ENCODE data around the gene NTRK2.

The NTRK2 gene

GRCh38 chr9:85016384-85017006 lies 347.0 kb downstream of the NTRK2 start:
- DNase-seq (ENCODE audit: low read depth in 2 of 2), result no peak

DNA sequence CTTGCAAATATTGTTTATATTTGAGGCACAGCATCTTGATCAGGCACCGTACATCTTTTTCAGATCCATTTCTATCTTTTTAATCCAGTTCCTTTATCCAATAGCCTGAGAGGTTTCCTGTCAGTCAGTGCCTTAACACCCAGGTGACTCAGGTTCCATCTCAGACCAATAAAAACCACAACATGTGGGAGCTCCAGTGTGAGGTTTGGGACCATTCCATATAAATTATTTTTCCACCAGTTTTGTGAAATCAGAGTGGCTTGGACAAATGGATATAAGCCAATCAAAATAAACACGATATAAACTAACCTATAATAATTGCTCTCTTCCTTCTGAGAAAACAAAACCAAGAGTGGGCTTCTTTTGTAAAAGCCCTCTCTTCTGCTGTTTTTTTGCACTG lies 351.3 kb downstream of the NTRK2 start:
- no peak for DNase-seq (ENCODE audit: low read depth in 2 of 2)

DNA sequence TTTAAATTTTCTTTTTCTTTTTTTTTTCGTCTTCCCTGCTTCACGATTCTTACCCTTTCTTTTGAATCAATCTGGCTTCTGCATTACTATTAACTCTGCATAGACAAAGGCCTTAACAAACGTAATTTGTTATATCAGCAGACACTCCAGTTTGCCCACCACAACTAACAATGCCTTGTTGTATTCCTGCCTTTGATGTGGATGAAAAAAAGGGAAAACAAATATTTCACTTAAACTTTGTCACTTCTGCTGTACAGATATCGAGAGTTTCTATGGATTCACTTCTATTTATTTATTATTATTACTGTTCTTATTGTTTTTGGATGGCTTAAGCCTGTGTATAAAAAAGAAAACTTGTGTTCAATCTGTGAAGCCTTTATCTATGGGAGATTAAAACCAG lies 352.2 kb downstream of the NTRK2 start:
- no peak for DNase-seq (ENCODE audit: low read depth in 2 of 2)

DNA sequence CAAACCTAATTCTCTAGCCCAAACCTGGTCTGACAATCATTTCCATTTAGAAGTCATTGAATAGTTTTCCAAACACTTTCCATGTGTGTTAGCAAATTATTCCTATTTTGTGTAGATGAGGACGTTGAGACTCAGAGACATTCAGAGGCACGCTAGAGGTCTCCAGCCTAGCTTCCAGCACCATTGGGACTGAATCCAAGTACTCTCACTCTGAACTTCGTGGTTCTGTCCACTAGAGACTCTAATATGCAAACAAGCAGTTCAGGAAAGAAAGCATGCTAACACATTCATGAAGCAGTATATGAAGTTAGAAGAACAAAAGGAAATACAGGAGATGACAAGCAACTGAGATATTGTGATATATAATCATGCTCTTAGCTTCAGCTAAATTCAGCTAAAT lies 354.8 kb downstream of the NTRK2 start:
- DNase-seq (ENCODE audit: low read depth in 2 of 2), result no peak

DNA sequence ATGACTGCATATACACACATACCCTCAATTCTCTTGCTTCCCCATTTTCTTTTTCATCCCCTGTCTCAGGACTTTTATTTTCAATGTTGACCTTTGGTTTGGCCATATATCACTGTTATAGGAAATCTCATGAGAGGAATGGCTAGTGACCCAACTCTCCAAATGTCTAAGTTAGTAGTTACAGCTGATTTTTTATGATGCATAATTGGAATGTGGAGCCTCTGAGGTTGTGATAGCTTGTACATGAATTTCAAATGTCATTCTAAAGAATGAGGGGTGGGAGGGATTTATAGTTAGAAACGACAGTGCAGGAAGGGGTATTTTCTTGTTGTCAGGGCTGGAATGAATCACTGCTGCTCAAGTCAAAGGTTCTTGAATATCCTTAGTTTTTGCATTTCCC lies 356.1 kb downstream of the NTRK2 start:
- DNase-seq (ENCODE audit: low read depth in 2 of 2), result no peak

- DNase-seq (ENCODE audit: low read depth in 2 of 2), result no peak
These were observed 358.3 kb downstream of the NTRK2 start for GRCh38 chr9:85027870-85028269.

GRCh38 chr9:85030316-85030715 lies 360.8 kb downstream of the NTRK2 start:
- DNase-seq (ENCODE audit: low read depth in 2 of 2), result no peak

GRCh38 chr9:85036496-85036895 lies 367.0 kb downstream of the NTRK2 start:
- no peak for DNase-seq (ENCODE audit: low read depth in 2 of 2)

DNA sequence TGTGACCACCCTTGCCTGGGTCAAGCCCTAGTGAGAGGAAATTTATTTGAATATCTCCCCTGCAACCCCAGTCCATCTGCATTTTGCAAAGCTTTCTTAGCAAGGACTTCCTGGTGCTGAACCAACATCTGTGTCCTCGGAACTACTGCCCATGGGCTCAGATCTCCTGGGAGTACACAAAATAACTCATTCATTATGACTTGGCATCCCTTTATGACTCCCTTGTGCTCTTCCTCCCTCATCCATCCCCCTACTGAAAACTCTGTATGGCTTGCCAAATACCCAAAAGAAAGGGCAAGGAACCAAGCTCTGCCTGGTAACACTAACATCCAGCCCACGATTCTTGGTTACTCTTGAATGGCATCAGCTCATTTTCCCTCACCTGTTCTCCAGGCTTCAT lies 368.5 kb downstream of the NTRK2 start:
- DNase-seq (ENCODE audit: low read depth in 2 of 2), result no peak

DNA sequence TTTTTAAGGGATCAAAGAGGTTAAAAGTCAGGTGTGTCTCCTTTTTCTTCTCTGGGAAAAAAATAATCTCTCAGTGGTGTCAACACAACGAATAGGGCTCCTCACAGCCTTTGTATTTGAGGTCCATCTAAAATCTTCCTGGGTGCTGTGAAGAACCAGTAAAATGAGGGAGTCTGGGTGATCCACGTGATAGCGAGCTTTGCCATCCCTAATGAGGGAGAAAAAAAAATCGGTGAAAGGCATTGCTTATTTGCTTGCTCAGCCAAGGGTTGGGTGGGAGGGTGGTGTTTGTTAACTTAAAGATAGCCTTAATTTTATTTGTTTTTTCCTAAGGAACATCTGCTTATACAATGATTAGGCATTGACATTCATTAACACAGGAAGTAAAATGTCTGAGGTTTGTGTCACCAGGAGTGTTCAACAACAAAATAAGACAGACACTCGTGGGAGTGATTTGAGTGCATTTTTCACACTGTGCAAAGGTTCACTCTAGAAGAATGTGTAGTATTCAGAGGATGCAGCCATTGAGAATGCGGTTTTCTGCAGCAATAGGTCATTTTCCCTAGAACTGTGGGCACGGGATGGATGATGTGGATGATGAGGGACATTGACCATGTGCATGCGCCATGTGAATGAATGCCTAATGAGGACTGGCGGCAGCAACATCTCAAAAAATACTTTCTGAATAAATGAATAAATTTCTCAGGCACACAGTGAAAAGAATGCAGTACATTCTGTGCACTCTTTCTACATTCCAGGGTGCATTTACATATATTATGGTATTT lies 369.5 kb downstream of the NTRK2 start:
- no peak for DNase-seq (ENCODE audit: low read depth in 2 of 2)

- DNase-seq (ENCODE audit: low read depth in 2 of 2), result no peak
These were observed 370.6 kb downstream of the NTRK2 start for GRCh38 chr9:85040146-85040545.

GRCh38 chr9:85040821-85041465 lies 371.4 kb downstream of the NTRK2 start:
- no peak for DNase-seq (ENCODE audit: low read depth in 2 of 2)

DNA sequence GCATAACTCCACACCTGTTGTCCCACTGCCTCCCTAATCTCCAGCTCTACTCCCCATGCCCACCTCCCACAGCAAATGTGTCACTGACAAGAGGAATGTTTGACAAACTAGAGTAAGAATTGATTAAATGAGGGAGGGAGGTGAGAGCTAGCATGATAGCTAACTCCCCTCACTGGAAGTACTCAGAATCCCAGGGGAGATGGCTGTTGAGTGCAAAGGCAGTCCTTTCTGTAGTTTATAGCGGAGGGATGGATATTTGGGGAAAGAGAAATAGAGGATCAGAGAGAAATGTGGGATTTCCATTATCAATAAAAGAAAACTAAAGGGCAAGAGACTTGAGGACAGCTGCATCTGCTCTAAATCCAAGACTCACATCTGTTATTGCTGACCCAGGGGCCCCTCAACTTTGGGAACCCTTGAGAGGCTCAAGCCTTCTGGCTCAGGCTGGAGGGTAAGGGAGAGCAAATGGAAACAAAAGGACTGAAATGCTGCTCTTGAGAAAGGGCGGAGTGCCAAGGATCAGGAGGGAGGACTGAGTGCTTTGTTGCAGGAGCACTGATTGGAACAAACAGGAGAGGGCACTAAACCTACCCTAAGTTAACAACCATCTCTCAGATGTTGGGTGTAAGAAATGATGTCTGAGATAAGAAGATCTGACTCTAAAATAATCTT lies 372.1 kb downstream of the NTRK2 start:
- no peak for DNase-seq (ENCODE audit: low read depth in 2 of 2)

- DNase-seq (ENCODE audit: low read depth in 2 of 2), result no peak
These were observed 373.6 kb downstream of the NTRK2 start for GRCh38 chr9:85042981-85043647.

GRCh38 chr9:85045271-85045670 lies 375.7 kb downstream of the NTRK2 start:
- no peak for DNase-seq (ENCODE audit: low read depth in 2 of 2)

DNA sequence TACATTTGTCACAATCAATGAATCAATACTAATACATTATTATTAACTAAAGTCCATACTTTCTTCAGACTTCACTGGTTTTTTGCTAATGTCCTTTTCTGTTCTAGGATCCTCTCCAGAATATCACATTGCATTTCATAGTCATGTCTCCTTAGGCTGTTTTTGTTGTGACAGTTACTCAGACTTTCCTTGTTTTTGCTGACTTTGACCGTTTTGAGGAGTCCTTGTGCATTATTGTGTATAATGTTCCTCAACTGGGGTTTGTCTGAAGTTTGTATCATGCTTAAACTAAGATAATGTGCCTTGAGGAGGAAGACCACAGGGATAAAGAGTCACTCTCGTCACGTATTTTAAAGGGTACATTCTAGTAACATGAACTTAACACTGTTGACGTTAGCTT lies 376.9 kb downstream of the NTRK2 start:
- no peak for DNase-seq (ENCODE audit: low read depth in 2 of 2)

- no peak for DNase-seq (ENCODE audit: low read depth in 2 of 2)
These were observed 383.8 kb downstream of the NTRK2 start for GRCh38 chr9:85053206-85053786.

GRCh38 chr9:85054017-85054416 lies 384.5 kb downstream of the NTRK2 start:
- DNase-seq (ENCODE audit: low read depth in 2 of 2), result no peak

DNA sequence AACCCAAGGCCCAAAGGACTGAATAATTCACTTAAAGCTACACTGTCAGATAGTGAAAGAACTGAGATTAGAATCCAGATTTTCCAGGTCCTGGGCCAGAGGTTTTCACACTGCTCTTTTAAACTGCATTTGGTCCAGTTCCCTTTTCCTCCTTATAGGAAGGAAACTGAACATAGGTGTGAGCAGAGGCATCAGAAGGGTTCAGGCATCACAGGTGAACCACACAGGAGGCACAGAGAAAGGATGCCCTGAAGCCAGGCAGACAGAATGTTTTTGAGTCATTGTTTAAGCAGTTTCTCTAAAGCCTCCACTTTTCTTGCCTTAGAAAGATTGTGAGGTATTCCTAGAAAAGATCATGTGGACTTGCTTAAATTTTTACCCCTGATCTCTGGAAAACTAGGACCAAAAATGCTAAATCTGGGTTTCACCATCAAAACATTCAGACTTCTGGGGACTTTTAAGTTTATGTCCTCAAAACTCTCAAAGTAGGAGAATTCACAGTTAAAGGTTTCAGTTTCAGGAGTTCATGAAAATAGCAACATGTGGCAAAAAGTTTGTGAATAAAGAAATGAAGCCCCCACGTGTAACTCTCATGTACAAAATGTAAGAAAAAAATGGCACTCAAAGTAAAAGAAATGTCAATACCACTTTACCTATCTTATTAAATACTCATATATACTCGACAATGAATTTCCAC lies 386.1 kb downstream of the NTRK2 start:
- DNase-seq (ENCODE audit: low read depth in 2 of 2), result no peak

DNA sequence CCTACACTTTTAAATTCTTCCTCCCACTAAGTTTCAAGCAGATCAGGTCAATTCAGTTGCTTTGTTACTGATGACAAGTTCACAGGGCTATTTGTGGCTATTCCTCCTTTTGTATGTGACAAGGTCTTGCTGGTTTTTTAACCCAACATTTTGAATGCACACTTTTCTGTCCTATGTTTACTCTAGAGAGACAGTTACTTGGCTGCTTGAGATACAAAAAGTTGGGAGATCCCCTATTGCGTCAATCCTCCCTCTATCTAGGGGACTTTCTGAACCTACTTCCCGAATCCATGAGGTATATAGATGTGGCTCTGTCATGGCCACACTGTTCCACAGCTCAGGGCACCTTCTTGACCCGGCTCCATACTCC lies 386.7 kb downstream of the NTRK2 start:
- DNase-seq (ENCODE audit: low read depth in 2 of 2), result no peak

GRCh38 chr9:85061969-85062368 lies 392.4 kb downstream of the NTRK2 start:
- DNase-seq (ENCODE audit: low read depth in 2 of 2), result no peak

All from stimulated activated CD4-positive, alpha-beta T cell treated with anti-CD3 and anti-CD28 coated beads, Interleukin-12 subunit alpha, Interleukin-12 subunit beta, amount 100 ng/mL, for 24 hours (primary cell).